CMK (cell line): ENCODE data around the gene PPT2.
"Not testable (repeated sequence)": the region's sequence is repeated elsewhere in the genome, so short reads cannot be mapped to it uniquely, and the experiment has no call there.

Source experiments
- DNase-seq: peaks from one replicate; pipeline ENCODE4 v3.0.0-alpha.2; 2010; ENCODE audit warnings: low read depth

The PPT2 gene

DNA sequence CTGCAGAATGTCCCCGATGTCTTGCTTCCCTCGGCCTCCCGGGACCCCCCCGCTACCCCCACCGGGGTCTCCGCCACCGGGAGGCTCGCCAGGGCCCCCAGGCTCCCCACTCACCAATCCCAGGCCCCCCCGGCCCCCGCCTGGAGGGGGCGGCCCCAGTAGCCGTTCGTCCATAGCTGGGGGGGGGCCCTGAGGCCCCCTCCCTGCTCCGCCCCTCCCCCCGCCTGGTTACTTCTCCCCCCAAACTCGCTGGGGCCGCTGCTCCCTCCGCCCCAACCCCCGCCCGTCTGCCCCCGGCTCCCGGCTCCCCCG is 35.8 kb downstream of the PPT2 start:
- no peak for DNase-seq

DNA sequence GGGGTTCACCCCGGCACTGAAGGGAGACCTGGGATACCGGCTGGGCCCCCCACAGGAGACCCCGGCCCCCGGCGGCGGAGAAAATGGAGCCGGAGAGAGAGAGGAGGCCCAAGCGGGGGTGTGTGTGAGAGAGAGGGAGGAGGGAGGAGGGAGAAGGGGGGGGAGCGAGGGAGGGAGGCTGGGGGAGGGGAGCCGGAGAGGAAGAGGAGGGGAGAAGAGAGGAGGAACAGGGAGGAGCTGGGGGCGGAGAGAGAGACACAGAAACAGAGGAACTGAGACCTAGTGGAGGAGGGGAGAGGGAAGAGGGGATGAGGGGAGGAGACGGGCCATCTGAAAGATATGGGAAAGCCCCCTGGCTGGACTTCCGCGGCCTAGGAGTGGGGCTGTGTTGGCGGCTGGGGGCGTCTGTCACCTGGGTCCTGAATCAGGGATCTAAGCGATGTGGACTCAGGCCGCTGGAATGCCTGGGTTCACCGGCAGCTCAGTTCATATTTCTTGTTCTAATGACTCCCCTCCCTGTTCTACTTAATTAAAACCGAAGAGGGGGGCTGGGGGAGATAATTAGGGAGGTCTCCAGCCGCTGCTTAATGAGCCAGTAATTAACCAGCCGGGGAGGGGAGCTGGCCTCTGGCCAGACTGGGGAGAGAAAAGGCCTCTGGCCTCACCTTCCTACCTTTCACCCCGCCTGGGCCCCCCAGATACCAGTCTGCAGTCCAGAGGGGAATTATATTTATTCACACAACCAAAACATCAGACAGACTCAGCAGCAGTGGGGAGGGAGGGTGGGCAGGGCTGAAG is 36.3 kb downstream of the PPT2 start, which contains the start of gene PBX2:
PBX2 (minus strand) TSS at position 149 of the 798 bp plus-strand sequence. CDS start 287 bp downstream, outside the sequence.
- DNase-seq, result peak; percentile 95

DNA sequence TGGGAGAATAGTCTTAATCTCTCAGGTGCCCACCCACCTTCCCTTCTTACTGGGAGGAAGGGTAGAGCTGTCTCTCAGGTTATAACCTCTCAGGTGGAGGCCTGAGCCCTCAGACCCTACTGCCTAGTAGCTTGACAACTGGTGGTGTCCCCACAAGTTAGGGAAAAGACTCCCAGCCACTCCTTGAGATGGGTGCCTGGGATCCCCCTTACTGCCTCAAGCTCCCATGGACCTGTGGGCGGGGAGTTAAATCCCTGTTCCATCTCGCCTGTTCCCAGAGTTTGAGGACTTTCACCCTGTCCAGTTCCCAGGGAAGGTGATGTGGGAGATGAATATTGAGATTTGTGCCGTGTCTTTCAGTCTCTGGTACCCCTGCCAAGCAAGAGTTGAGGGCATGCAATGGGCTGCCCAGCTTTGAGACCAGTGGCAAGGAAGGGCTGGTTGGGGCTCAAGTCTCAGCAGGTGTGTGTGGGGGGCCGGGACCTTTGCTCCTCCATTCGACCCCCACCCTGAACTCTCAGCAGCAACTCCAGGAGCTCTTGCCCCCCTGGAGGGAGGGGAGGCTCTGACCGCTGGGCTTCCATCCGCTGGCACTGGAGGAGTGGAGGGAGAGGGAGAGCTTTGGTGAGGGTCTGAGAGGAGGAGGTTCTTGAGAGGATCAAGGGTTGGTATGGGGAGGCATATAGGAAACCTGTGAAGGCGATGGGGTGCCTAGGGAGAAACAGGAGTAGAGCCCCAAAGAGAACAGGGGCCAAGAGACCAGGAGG is 37.2 kb downstream of the PPT2 start:
- no peak for DNase-seq

DNA sequence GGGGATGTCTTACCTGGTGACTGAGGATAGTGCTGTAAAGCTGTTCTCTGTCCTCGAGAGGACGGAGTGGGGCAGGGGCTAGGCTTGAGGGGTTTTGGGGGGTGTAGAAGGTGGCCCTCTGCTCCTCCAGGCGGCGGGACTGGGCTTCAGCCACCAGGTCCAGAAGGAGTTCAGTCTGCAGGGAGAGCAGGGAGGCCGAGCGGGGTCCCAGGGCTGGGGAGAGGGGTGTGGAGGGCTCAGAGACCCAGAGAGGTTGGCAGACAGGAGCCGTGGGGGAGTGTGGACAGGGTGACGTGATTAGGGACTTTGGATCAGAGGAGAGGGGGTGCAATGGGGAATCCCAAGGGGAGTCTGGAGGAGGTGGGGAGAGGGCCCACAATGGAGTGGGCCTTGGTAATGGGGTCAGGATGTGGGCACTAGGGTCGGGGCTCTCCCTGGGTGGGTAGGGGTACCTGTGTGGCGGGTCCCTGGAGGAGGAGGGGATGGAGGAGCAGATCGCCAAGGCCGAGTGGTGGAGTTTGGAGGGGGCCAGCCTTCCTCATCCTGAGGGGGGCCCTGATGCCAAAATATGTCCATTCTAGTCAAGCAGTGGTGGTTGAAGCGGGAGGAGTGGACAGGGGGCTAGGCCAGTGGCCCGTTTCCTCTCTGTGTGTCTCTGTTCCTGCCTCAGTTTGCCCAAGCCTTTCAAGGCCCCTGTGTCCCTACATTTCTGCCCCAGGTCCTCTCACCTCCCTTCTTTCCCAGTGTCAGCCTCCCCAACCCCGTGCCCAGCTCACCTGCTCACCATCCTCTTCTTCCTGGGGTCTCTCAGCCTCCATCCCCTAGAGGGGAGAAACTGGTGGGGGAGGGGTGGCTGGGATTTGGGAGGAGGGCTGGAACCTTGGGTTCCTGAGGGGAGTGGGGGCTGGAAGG is 38.0 kb downstream of the PPT2 start:
- DNase-seq, result no peak

DNA sequence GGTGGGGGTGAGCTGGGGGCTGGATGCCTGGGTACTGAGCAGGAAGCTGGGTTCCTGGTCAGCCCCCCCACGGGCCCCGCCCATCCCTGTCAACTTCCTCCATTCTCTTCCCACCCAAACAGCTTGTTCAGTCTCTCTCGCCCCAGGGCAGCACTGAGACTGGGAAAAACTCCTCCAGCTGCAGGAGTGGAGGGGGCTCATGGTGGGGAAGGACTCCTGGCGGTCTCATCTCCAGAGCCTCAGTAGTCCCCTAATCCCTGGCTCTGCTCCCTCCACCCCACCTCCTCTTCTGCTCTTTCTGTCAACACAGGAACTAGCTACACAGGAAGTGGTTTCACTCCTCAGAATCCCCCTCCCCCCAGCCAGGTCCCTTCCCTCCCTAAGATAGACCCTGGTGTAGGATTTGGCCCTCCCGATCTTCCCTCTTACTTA is 38.7 kb downstream of the PPT2 start, which contains the start of gene GPSM3:
GPSM3 (minus strand) TSS at position 36 of the 432 bp plus-strand sequence. CDS start 130 bp downstream, outside the sequence.
- peak; percentile 92 for DNase-seq

DNA sequence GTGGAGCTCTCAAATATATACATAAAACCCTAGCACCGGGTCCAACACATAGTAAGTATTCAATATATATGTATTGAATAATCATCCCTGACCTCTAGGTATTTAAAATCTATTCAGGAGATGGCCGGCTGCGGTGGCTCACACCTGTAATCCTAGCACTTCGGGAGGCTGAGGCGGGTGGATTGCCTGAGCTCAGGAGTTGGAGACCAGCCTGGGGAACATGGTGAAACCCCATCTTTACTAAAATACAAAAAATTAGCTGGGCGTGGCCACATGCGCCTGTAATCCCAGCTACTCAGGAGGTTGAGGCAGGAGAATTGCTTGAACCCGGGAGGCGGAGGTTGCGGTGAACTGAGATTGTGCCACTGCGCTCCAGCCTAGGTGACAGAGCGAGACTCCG is 39.2 kb downstream of the PPT2 start:
- not testable (repeated sequence) for DNase-seq

DNA sequence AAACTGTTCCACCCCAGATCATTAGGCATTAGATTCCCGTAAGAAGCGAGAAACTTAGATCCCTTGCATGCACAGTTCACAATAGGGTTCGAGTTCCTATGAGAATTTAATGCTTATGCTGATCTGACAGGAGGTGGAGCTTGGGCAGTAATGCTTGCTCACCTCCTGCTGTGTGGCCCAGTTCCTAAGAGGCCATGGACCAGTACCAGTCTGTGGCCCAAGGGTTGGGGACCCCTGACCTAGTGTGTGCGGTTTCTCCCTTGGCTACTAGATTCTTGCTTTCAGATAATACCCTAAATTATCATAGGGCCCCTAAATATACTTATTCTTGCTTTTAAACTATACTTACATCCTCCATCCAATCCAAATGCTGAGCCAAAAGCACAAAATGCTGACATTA is 40.4 kb downstream of the PPT2 start:
- no peak for DNase-seq

DNA sequence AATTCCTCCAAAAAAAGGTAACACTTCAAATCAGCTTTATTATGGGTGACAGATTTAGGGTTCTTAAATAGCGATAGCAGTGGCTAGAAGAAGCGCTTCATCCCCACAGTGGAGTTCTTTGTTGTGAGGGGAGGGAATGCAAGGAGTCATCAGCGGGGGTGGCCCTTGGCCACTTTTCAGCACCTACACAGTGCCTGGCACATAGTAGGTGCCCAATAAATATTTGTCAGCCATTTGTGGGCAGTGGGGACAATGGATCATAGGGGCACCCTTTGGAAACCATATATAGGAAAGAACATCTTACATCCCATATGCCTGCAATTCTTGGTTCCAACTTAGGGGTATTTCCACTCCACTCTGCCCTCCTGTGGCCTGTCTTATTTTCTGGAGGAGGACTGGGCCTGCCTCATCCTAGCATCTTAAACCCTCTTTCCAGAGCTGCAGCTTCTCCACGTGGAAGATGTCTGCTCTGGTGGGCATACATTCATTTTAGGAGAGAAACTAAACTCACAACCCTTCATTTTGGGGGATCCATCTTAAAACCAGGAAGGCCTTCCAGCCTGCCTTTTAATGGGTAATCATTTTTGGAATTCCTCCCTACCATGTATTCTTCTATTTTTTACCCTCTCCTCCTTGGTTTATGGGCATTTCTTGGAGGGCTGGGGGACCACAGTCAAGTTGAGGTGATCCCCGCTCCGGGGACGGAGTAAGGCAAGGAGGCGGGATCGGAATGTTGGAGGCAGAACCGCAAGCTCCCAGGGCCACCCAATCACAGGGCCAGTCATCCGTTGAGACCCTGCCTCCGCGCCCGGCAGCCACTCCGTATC is 41.1 kb downstream of the PPT2 start:
- DNase-seq, result no peak

DNA sequence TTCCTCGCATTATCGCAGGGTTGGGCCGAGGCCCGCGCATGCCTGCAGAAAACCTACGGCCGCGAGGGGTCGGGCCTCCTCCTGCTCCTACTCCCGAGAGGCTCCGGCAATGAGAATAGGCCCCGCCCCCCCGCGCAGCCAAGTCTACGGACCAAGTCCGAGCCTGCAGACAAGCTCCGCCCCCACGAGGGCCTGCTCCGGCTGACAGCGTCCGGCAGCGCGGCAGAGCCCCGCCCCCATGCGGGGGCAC is 41.6 kb downstream of the PPT2 start:
- DNase-seq, result peak; percentile 99

DNA sequence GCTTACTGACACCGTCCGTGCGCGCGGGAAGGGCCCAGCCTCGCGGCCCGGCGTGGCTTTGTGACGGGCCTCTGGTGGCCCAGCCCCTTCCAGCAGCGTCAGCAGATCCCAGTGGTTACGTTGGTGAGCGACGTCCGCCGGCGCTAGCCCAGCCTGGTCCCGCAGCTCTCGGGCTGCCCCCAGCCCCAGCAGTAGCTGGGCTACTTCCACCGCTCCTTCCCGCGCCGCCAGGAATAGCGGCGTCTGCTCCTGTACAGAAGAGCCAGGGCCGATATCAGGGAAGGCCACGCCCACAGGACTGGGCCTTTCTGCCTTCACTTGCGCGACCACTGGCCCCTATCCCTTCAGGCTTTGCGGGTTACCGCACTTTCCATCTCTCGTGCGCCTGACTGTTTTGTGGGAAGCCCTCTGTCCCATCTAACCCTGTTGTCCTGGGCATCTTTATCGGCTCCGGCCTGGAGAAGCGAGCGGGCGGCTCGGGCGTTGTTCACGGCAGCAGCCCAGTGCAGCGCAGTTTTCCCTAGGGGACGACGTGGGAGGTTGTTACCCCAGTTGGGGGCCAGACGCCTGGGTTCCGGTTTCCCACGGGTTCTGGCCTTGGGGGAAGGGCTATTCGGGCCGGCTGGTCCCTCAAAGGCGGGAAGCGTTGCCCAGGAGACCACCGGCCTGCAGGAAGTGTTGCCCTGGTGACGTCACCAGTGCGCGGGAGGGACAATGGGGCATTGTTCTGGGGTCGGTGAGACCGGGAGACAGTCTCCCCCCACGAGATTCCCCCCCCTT is 42.2 kb downstream of the PPT2 start:
- peak; percentile 75 for DNase-seq

DNA sequence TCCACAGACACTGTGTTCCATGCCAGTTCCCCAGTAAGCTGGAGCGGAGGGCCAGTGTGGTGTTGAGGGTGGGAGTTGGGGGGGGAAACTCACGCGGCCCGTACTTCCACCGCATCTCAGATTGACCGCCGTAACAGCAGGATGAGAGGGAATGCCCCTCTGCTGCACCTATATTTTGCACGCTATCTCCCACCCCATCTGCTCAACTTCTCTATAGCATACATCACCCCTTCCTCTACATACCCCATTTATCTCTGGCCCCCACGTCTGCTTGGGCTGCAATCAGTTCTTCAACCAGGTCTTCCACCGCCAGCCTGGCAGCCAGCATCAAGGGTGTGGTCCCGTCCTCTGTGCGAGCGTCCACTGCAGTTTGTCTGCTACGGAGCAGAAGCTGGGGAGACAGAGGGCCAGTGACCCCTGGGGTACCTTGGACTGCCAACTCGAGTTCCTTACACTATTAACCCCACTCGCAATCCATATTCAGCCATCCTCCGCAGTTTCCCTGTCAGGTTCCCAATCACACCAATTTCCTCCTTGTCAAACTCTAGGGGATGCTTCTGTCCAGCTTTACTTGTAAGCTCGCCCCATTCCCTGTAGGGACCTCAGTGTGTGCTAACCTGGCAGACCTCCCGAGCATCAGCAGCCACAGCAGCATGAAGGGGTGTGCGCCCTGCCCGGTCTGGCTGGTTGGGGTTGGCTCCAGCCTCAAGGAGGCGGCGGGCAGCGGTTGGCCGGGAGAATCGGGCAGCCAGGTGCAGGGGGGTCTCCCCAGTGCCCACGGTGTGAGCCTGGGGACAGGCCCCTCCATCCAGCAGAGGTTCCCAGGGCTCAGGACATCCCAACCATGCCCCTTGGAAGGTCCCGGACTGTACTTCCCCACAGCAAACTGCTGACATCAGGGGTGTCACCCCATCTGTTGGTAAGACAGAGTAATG is 43.0 kb downstream of the PPT2 start:
- DNase-seq, result no peak

DNA sequence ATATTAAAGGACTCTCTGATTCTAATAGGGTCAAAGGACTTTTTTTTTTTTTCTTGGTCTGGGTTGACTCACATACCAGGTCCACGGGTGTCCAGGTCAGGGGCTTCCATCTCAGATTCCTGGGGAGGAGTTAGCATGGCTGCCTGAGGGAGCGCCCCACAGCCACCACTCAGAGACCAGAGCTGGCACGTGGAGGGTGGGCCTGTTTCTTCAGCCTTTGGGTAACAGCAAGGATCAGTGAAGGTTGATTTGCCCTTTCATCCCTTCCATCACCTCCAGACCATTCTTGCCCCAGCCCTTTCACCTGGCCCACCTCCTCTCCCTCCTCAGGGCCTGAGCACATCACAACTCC is 44.4 kb downstream of the PPT2 start:
- no peak for DNase-seq

DNA sequence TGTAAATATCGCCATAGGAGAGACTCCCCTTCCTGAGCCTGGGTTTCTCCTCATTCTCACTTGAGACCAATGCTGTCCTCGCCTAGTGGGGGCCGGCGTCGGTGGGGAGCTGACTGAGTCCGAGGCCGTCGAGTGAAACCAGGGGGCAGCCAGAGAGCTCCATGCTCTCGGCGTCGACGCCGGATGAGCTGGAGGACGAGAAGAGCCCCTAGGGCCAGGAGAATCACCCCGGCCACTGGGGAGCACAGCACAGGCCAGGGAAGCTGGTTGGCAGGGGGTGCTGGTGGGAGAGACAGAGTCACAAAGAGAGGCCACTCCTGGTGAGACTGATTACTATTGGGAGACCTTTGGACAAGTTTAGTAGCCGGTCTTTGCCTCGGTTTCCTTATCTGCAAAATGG is 44.9 kb downstream of the PPT2 start:
- DNase-seq, result no peak

DNA sequence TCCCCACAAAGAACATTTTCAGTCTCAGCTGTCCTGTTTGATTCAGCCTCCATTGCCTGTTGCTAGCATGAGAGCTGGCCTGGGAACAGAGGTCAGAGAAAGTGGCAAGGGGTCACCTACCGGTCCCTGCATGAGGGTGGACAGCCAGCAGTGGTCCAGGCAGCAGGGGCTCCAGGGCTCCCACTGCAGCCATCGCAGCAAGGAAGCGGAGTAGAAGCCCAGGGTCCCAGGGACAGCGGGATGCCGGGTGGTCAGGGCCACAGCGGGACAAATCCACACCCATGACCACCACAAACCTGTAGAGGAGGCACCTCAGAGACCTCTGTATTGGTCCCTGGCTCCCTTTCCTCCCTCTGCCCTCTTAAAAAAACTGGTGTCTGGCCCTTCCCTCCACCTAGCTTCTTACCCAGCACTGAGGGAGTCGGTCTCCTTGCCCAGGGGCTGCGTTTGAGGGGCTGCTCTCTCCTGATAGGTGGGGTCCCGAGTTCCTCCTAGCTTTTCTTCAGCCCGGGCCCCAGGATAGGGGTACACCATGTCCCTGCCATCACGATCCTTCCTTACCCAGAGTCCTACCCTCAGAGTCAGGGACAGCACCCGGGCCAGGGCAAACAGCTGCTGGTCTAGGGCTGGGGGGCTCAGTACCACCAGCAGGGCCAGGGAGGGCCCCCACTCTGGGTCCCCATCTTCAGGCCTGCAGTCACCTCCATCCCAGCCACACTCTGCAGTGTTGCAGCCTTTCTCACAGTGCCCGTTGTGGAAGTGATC is 47.0 kb downstream of the PPT2 start:
- DNase-seq, result no peak

DNA sequence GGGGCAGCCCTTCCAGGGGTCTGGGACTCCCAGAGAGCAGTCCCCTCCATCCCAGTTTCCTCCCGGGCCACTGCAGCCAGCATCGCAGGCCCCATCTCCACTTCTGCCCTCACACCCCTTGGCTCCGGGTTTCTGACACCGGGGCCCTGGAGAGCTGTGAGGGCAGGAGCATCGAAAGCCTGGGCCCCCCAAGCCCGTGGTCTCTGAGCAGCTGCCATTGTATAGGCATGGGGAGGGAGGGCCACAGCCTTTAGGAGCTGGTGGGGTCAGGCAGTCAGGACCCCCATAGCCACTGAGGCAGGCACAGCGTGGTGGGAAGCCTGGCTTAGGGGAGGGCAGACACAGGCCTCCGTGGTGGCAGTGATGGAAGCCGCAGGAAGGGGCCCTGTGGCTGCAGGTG is 48.2 kb downstream of the PPT2 start:
- no peak for DNase-seq

DNA sequence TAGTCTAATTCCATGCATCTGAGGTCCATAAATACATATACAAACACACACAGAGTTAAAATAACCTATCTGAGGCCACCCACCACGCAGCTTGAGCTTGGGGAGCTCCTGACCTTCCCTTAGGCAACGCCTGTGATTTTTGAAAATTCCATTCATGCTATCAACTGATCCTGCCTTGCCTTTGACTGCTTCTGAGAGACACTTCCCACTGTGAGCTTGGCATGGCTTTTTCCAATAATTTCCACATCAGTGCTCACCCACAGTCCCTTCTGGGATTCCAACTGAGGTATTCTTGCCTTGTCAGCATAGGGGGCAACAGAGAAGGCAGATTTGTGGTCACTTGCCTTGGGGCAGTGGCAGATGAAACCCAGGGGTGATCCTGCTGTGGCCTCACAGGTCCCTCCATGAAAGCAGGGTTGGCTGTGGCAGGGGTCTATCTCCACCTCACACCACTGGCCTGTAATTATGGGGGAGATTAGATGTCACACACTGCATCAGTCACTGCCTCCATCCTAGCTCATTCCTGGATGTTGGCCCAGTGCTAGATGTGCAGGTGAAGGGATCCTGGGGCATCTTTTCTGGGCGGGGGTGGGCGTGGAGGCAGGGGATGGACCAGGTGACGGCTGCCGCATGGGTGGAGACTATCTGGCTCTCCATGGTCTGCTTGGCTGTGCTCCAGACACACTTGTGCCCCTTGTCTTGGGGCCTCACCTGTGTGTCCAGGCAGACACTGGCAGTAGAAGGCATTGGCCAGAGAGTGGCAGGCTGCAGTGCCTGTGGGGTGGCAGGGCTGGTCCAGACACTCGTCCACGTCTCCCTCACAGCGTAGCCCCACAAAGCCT is 49.7 kb downstream of the PPT2 start:
- no peak for DNase-seq

DNA sequence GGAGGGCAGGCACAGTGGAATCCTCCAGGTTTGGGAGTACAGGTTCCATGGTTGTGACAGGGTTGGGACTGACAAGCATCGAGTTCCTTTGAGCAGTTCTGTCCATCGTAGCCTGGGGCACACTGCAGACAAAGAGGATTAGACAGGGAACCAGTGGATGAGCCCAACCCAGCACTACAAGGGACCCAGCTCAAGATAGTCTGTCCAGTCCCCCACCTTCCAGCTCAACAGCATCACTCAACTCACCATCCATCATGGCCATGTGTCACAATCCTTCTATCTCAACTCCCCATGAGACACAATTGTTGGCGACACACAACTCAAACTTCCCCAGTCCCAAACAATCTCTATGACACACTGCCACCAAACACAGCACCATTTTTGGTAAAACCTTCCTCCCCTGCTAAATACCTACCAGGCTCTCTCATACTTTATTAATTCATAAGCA is 50.4 kb downstream of the PPT2 start:
- no peak for DNase-seq

DNA sequence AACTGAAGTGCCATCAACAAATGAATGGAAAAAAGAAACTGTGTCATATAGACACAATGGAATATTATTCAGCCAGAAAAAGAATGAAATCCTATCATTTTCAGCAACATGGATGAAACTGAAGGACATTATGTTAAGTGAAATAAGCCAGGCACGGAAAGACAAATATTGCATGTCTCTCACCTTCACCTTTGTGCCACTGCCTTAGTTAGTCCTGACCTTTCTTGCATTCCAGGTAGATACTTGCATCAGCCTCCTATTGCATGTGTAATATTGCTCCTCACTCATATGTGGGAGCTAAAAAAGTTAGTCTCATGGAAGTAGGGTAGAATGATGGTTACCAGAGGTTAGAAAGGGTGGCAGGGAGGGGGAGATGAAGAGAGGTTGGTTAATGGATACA is 55.1 kb downstream of the PPT2 start:
- DNase-seq, result no peak
